Right forelimb (tissue), 1 donor: ENCODE results near the gene RASSF8.
"Not testable (repeated sequence)": the region's sequence is repeated elsewhere in the genome, so short reads cannot be mapped to it uniquely, and the experiment has no call there.

Source experiments
- DNase-seq: peaks from one replicate; pipeline ENCODE4 v3.0.0-alpha.2; 2018

The RASSF8 gene

DNA sequence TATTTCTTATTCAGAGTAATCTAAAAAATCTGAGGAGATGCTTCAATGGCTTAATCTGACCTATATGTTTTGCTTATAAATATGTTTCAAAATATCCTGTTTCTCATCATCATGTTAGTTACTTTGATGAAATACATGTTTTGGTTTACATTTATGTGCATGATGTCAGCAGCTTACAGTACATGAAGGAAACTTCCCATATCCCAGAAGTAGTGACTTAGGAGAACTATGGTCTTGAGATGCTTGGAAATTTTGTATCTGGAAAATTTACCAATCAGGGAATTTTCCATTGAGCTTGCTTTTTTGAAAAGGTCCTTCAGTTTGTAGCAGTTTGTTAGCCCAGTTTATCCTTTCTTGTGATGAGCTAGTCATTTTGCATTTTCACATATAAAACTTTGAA is 73.3 kb downstream of the RASSF8 start:
- DNase-seq: no peak

DNA sequence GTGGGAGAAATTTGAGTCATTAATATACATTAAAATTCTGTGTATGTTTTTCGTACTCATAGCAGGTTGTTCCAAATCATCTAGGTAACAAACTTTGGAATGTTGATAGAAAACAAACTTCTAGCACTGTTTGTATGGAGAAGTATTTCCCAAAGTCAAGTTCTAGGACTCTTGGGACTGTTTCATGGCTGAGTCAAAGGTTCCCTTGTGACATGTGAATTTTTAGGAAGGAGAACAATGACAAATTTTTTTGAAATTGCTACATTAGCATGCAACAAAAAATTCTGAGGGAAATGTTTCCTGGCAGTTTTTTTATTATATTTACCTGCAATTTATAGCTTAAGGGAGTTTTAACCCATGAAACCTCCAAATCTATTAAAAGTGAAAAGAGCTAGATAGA is 73.8 kb downstream of the RASSF8 start:
- DNase-seq: no peak

DNA sequence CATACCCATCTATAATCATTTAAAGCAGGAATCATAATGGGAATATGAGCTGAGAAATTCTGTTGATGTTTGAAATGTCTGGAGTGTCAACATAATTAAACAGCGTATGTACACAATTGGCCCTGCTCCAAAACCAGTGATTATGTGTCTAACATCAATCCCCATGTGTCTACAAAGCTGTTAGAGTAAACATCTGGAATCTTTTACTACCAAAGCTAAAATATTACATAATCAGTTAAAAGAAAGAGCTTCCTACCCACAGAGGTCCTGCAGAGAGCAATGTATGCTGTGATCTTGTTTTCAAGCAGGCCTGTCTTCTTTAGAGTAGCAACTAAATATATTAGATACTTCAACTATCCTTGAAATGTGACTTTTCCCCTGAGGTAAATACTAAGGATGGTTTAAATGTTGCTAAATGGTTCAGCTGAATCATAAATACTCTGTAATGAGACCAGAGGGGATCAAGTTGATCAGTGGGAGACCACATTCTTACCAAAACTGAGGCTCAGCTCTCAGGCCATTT is 74.3 kb downstream of the RASSF8 start:
- DNase-seq: no peak

DNA sequence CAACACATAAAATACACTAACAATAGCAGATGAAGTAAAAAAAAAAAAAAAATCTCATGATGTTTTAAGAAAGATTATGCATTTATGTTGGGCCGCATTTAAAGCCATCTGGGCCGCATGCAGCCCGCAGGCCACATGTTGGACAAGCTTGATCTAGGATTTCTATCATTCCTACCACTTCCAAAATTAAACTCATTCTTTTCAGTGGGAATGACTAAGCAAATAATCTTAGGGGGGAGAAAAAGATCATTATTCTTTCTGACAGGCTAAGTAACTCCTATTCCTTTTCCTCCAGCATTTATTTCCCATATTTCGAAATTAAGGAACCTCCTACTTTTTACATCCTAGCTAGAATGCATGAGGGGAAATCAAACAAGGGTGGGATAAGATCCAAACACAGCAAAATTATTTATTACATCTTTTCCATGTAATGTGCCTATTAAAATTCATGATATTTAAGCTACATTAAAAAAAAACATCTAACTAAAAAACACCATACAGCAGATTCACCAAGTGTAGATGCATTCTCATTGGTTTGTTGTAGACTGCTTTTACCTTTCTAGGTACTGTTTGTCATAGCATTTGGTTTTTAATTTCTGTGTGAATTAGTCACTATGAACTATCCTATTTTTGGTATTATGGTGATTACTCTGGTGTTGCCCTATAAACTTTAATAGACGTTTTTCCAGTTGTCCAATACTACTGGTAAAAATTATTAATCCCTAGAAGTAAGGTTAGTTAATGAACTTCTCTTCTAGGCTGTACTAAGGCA is 76.1 kb downstream of the RASSF8 start:
- no peak for DNase-seq

DNA sequence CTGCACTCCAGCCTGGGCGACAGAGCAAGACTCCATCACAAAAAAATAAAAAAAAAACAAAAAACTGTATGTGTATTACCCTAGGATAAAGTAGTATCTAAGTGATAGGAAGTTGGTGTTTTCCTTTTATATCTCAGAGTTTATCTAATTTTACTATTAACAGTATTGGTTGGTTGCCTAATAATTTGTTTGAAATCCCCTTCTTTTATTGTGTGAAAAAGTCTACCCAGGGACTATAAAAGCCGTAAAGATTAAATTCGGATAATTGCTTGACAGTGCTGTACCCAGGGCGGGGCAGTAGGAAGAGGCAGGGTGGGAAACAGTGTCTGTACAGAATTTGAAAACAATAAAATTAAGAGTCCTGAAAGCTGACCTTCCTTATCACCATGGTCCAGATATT is 78.4 kb downstream of the RASSF8 start:
- DNase-seq: no peak

DNA sequence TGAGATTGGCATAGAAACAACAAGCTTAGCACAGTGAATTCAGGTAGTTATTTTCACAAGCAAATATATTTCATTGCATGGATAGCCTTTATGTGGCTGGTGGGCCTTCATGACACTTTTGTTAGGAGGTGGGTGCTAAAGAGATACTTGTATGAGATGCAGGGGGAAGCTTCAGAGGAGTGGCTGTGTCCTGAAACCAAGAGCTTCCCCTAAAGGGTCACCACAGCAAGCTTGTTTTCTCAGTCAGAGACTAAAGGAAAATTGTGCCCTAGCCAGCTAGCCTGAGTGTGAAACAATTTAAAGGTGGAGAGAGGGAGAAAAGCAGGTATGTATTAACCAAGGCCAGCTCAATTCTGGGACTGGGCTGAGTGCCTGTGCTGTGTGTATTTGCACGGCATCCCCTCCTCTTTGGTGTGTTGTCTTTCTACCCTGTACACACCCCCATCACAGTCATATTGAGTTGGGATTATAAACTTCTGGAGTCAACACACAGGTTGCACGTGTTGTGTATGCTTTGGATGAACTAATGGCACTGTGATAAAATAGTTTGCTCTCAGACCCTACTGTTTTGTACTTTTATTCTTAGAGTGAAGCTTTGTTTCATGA is 79.2 kb downstream of the RASSF8 start:
- DNase-seq: no peak

DNA sequence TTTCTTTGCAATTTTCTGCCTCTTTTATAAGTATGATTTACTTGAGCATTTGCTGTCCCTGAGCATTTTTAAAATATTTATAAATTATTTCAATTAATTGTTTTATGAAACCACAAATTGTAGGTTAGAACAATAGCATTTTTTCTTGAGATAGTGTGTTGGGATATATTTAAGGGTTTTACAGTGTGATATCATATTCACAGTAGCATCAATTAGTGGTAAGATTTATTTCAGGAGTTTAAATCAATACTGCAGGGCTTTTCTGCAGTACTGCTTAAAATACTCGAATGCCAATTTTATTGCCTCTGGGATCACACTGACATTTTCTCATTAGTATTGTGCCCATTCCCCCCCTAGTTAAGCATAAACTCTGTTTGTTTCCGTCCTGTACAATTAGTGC is 84.2 kb downstream of the RASSF8 start:
- DNase-seq: no peak

DNA sequence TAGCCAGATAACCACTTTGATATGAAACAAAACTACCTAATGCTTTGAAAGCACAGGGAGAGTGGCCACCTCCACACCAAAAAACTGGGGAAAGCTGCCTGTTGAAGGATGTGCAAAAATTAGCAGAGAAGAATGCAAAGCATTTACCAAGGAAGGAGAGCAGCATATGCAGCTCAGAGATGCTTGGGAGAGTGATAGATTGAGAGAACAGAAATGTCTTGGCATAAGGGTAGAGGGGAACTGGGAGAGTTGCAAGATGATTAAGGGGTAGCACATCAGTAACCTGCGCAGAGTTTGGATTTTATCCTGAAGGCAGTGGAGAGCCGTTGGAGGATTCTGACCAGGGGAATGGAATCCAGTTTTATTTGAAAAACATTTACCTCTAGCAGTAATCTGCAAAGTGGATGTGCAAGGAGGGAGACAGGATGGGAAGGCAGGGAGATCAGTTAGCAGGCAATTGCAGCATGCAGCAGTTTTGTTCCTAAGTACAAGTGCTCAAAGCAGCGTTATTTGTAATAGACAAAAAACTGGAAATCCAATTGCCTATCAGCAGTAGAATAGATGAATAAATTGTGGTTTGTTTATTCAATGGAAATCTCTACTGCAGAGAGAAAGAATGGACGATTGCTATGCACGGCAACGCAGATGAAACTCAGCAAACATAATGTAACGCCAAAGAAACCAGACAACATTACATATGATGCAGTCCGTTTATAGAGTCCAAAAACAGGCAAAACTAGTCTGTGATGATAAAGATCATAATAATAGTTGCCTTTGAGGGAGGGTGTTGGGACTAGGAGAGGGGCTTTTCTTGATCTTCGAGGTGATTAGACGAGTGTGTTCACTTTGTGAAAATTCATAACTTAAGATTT is 84.9 kb downstream of the RASSF8 start:
- no peak for DNase-seq

DNA sequence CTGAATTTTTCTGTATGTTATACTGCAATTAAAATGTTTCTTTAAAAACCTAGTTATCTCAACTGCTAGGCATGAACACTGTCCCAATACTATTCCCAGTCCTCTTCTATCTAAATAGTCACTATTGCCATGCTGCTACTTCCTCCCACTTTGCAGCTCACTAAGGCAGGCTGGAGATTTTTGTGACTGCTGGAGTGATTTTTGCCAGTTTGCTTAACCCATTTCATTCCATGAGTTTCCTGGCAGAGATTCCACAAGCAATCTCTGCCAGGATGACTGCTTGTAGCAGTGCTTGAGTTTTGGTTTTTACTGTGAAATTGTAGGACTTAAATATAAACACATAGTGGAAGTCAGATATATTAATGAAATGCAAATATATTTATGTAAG is 85.5 kb downstream of the RASSF8 start:
- DNase-seq: no peak

DNA sequence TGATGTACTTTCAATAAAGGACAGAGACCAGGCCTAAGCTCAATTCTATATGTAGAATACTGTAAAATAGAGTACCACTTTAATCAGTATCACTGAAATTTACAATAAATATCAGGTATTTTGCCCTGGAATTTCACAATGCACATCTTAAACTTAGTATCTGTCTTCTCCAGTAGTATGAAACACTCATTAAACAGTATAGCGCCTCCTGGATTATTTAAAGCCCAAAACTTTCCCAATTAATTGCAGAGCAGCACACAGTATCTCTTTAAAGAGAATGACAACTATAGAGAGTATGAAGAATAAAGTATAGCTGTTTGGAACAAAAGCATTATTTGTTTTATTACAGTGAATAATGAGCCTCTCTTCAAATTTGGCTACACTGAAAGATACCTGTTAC is 86.1 kb downstream of the RASSF8 start:
- DNase-seq: no peak

DNA sequence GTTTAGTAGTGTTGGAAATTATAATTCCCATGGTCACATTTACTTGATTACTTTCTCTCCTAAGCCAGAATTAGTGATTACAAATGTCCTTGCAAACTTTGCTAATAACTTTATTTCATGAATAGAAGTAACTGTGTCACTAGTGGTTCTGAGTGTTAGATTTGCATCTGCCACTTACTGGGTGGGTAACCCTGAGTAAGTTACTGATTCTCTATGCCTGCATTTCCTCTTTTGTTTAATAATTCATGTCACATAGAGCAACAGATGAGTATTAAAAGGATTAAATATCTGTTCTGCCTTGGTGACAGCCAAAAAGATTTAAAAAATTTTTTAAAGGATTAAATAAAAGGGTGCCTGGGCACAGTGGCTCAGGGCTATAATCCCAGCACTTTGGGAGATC is 87.7 kb downstream of the RASSF8 start:
- no peak for DNase-seq

DNA sequence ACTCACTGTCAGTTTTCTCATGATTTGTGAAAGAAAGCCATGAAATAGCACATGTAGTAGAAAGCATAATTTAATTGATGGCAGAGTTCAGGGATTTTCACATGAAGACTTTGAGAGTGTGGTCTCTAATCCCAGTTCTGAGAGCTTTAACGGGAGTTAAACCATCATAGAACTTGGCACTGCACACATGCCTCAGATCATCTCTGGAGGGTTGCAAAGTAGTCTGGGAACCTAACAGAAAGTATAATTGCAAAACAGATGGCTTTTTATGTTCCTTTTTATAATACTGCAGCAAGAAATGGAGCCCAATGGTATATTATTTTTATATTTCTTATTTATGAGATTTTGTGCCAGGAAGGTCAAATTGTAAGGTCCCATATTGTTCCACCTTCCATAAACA is 88.4 kb downstream of the RASSF8 start:
- no peak for DNase-seq

DNA sequence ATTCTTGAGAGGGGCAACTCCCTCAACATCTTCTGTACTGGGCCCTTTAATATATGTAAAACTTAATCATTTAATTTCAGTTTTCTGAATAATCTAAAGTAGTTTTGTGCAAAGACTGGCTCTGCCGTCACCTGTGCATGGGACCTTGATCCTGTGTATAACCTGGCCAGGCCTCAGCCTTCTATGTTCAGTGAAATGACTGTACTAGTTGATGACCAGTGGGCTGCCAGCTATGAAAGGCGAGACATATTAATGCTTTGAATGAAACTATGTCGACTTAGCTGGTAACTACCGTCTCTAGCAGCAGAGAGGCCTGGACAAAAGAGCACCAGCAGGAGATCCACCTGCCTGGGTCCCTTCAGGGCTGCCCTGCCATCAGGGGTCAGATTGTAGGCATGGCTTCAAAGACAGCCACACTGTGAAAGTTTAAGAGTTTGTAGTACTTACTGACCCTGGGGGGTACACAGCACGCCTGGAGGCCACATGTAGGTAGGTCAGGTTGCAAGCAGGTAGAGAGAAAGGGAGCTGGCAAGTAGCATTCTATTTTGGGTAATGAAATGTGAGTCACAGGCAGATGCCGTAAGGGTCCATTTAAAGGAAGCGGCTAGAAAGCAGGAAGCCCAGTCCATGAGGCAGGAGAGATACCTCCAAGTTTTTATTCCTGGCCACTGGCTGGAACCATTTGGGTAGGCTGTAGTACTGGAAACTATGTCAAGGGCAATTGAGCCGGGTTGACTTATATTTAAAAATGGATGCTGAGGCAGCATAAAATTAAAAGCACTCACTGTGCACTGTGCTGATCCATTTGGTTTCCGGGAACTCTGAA is 89.1 kb downstream of the RASSF8 start:
- no peak for DNase-seq

DNA sequence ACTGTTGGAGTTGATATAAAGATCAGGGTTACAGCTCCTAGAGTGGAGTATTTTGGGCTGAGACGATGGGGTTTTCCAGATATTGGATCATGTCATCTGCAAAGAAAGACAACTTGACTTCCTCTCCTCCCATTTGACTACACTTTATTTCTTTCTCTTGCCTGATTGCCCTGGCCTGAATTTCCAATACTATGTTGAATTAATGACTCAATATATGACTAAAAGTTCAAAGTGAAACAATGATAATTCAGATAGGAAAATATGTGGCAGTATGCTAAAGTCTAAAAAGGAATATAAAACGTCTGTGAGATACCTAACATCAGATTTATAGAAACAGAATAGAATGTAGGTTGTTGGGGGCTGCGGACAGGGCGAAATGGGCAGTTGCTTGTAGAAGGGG is 94.2 kb downstream of the RASSF8 start:
- DNase-seq: no peak

DNA sequence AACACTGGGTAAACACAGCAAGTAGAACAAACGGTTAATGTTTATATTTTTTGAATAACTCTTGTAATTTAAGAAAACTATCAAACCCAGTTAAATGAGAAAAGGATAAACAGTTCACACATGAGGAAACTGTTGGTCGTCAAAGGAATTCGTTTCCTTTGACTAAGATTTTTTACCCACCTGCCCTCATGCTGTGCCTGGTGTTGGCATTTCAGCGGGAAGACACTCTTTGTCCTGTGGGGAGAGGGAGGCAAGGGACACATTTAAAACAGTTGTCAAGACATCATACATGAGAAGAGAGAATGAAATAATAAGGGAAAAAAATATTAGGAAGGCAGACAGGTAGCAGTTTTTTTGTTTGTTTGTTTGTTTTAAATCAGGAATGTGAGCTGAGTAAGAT is 95.9 kb downstream of the RASSF8 start:
- DNase-seq: no peak

DNA sequence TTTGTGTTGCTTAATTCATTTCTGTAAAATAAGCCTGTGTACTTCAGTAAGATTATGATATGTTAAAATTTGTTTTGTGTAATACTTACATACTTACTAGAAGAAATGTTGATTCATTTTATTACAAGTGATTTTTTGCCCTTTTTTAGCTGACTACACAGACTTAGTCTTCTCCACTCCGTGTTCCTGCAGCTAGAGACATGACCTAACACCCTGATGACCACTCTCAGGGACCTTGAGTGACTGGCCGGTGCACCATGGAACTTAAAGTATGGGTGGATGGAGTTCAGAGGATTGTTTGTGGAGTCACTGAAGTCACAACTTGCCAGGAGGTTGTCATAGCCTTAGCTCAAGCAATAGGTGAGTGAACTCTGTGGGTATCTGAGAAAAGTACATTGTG is 96.6 kb downstream of the RASSF8 start:
- DNase-seq: no peak

DNA sequence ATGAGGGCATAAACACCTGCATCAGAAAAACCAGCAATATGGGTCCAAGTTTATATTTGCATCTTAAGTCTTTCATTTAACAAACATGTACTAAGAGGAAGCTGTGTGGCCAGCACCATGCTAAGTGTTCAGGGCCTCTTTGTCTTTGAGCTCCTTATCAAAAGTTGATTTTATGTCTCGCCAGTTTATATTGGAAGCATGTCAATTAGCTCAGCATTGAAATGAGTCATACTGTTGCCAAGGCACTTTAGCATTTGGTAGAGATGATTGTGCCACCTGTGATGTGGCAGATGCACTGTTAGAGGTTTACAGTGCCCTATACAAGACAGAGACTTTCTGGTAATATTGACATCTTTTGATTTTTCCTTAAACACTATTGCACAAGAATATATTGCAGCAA is 97.9 kb downstream of the RASSF8 start:
- no peak for DNase-seq

DNA sequence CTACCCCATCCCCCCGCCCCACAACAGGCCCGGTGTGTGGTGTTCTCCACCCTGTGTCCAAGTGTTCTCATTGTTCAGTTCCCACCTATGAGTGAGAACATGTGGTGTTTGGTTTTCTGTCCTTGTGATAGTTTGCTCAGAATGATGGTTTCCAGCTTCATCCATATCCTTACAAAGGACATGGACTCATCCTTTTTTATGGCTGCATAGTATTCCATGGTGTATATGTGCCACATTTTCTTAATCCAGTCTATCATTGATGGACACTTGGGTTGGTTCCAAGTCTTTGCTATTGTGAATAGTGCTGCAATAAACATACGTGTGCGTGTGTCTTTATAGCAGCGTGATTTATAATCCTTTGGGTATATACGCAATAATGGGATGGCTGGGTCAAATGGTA is 98.8 kb downstream of the RASSF8 start:
- not testable (repeated sequence) for DNase-seq

DNA sequence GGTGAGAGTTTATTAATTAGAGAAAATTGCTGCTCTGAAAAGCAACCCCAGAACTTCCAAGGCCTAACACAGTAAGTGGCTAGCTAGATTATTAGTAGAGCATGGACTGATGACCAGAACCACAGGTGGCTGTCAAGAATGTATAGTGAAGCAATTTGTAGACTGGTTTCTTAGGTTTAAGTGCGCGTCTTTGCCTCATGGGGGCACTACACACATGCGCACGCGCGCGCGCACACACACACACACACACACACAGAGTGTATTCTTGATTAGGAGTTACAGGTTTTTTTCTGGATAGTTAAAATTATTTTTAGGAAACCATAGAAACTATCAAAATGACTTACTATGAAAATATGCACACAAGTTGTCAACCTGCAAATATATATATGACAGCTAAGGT is 99.8 kb downstream of the RASSF8 start:
- DNase-seq: no peak

DNA sequence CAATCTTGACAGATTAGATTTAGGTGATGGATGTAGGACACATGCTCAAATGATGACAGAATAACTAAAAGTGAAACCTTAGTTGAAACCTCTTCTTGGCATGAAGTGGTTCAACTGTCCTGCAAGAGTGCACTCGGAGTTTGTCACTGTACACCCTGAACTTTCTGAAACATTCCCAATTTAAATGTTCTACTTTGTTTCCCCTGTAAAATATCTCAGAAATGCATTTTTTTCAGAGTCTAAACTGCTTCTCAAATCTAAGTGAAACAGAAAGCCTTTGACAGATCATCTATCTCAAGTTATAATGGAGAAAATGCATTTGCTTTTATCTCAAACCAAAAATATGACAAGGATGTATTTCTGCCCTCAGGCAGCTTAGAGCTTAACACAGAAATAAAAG is 100.3 kb downstream of the RASSF8 start:
- no peak for DNase-seq

DNA sequence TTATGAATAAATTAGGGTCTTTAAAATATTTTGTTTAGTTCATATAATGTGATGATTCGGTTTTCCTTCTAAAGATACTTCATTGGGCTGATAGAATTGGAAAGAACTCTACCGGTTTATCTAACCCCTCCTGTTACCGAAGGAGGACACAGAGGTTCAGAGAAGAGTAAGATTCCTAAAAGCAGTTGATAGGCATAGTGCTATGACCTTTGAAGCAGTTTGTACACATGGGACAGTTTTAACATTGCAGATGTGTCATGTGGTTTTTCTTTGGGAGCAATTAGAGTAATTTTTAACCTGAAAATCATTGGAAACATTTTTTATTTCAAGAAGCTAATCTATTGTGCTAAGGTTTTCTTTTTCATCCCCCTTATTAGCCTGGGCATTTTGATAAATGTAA is 103.5 kb downstream of the RASSF8 start:
- DNase-seq: no peak

DNA sequence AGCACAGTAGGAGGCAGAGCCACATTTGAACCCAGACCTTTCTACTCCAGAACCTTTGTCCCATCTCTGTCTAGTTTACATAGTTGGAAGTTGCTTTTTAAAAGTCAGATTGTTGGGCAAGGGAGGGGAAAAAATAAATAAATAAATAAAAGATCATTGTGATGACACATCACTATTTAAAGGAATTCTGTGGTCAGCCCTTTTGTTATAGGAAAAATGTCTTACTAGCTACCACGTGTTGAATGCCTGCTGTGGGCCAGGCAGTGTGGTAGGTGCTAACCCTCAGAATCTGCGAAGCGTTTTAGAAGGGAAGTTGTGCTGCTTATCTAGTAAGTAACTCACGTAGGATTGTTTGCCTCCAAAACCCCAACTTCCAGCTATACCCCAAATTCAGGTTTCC is 104.1 kb downstream of the RASSF8 start:
- no peak for DNase-seq

DNA sequence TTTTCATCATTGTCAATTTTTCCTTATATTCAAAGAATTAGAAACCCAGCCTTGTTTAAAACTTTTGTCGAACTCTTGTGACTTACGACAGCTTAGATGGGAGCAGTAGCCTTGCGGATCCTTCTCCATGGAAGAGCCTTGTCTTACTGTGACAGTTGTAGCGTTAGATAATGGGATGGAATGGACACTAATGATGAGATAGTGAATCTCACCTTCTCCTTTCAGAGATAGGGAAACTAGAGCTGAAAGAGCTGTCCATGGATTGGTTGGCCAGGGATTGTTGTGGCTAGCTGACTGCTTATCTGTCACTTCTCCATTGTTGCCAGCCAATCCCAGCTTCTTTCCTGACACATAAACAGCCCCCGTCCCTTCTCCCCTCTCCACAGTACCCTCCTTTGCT is 107.0 kb downstream of the RASSF8 start:
- no peak for DNase-seq
